HL-60/S4 (cell line): ENCODE measurements around the gene E2F7.

Experiments used
- in situ Hi-C: fragments of 300-500 bp; cut with MboI; formaldehyde crosslinking; loops from 2 replicates; pipeline ENCODE4 v1.14.3; 2022; ENCODE audit warnings: low sequenced_read_pairs

E2F7 gene

GRCh38 chr12:77064896-77065360, 441 bp downstream of the E2F7 start:
- in situ Hi-C loops, result no loop called here

- in situ Hi-C loops, result no loop called here
Observed at GRCh38 chr12:77062846-77063461, 2.4 kb downstream of the E2F7 start.

- in situ Hi-C loops, result no loop called here
Observed at GRCh38 chr12:77062396-77062795, 3.0 kb downstream of the E2F7 start.

- in situ Hi-C loops, result no loop called here
Observed at GRCh38 chr12:77060883-77061240, 4.5 kb downstream of the E2F7 start.

GRCh38 chr12:77060136-77060882, 5.1 kb downstream of the E2F7 start:
- in situ Hi-C loops, result no loop called here

- in situ Hi-C loops, result no loop called here
Observed at GRCh38 chr12:77058740-77059139, 6.6 kb downstream of the E2F7 start.

- in situ Hi-C loops, result no loop called here
Observed at GRCh38 chr12:77054851-77055250, 10.5 kb downstream of the E2F7 start.

- in situ Hi-C loops, result no loop called here
Observed at GRCh38 chr12:77053259-77053658, 12.1 kb downstream of the E2F7 start.

GRCh38 chr12:77049767-77050353, 15.5 kb downstream of the E2F7 start:
- in situ Hi-C loops, result no loop called here

GRCh38 chr12:77047341-77048109, 17.8 kb downstream of the E2F7 start:
- in situ Hi-C loops, result no loop called here

GRCh38 chr12:77046468-77046867, 18.9 kb downstream of the E2F7 start:
- in situ Hi-C loops, result no loop called here

GRCh38 chr12:77045183-77045582, 20.2 kb downstream of the E2F7 start:
- in situ Hi-C loops, result no loop called here

GRCh38 chr12:77044721-77045120, 20.6 kb downstream of the E2F7 start:
- in situ Hi-C loops, result no loop called here

- in situ Hi-C loops, result no loop called here
Observed at GRCh38 chr12:77042833-77043232, 22.5 kb downstream of the E2F7 start.

GRCh38 chr12:77040231-77040630, 25.1 kb downstream of the E2F7 start:
- in situ Hi-C loops, result no loop called here

GRCh38 chr12:77035226-77035625, 30.1 kb downstream of the E2F7 start:
- in situ Hi-C loops, result no loop called here

- in situ Hi-C loops, result no loop called here
Observed at GRCh38 chr12:77033658-77034536, 31.5 kb downstream of the E2F7 start.

- in situ Hi-C loops, result no loop called here
Observed at GRCh38 chr12:77032406-77032805, 33.0 kb downstream of the E2F7 start.

GRCh38 chr12:77031745-77032144, 33.6 kb downstream of the E2F7 start:
- in situ Hi-C loops, result no loop called here

GRCh38 chr12:77025782-77026314, 39.5 kb downstream of the E2F7 start:
- in situ Hi-C loops, result no loop called here
